ENCODE data around the gene SYT1. TPM values are rescaled to one million over a fixed set of nuclear protein-coding genes. Genes with fewer than 3 reads are reported as not detected.

SYT1 gene
- total RNA-seq, 1 experiment from 2014 or later: 44.9 TPM

DNA sequence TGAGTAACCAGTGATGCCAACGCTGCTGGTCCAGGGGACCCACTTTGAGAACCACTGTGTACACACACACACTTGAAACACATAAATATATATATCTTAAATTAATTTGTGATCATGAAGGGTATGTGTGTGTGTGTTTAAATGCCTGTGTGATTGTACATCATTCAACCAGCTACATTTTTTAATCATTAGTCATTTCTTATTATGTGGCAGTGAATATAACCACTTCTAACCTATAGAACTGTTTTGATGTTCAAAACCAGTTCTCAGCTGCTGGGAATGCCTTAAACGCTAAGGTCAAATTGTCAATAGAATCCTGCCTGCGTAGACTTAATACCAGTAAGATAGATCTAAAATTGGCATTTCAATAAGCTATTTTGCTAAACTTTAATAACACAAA is 330.0 kb downstream of the SYT1 start:
- ATAC-seq (no peak), DNase-seq (ENCODE audit: low read depth, low spot score) (no peak)
- Histone ChIP-seq H3K27ac (ENCODE audit: low read depth, low read length) (no peak overlapping the region), H3K36me3 (ENCODE audit: control insufficient read depth in 1 of 2, insufficient read depth in 2 of 2, low read length in 2 of 2) (no peaks in the 10 kb centered on the region), H2AFZ (ENCODE audit: low read depth, low read length, poor library complexity, severe bottlenecking) (no peak overlapping the region), H4K20me1 (ENCODE audit: insufficient read depth) (no peaks in the 10 kb centered on the region), H3K9ac (ENCODE audit: low read length) (no peak overlapping the region), H3K9me2 (ENCODE audit: insufficient read depth) (no peaks in the 10 kb centered on the region; the same call in 1 of the 2 replicates), H3K9me3 (ENCODE audit: control insufficient read depth in 1 of 2, insufficient read depth in 1 of 2, low read depth in 1 of 2, low read length in 2 of 2) (no peaks in the 10 kb centered on the region), H3K4me1 (ENCODE audit: control insufficient read depth in 1 of 2, insufficient read depth in 2 of 2, low read length in 2 of 2) (no peaks in the 10 kb centered on the region), H3K79me2 (ENCODE audit: insufficient read depth, low read length) (no peaks in the 10 kb centered on the region), H3K4me3 (replicated peaks in 1 of 2; ENCODE audit: low read depth in 1 of 2, low read length in 2 of 2) (no peak overlapping the region), H3K27me3 (ENCODE audit: insufficient read depth, low read length) (no peaks in the 10 kb centered on the region), H3K4me2 (ENCODE audit: low read length) (no peak overlapping the region)
- ChIA-PET RAD21 (ENCODE audit: low non-redundant PET in 1 of 2, low total read pairs in 2 of 2, uncharacterized antibody in 2 of 2, unreplicated experiment in 2 of 2) (no interaction called here), POLR2A (no interaction called here), CTCF (no interaction called here)
- BruUV-seq (replicated peaks): no TSS peak
- no peak for TF ChIP-seq EZH2 (IDR thresholded peaks at IDR 0.05)
- TF ChIP-seq, protein P1, sequence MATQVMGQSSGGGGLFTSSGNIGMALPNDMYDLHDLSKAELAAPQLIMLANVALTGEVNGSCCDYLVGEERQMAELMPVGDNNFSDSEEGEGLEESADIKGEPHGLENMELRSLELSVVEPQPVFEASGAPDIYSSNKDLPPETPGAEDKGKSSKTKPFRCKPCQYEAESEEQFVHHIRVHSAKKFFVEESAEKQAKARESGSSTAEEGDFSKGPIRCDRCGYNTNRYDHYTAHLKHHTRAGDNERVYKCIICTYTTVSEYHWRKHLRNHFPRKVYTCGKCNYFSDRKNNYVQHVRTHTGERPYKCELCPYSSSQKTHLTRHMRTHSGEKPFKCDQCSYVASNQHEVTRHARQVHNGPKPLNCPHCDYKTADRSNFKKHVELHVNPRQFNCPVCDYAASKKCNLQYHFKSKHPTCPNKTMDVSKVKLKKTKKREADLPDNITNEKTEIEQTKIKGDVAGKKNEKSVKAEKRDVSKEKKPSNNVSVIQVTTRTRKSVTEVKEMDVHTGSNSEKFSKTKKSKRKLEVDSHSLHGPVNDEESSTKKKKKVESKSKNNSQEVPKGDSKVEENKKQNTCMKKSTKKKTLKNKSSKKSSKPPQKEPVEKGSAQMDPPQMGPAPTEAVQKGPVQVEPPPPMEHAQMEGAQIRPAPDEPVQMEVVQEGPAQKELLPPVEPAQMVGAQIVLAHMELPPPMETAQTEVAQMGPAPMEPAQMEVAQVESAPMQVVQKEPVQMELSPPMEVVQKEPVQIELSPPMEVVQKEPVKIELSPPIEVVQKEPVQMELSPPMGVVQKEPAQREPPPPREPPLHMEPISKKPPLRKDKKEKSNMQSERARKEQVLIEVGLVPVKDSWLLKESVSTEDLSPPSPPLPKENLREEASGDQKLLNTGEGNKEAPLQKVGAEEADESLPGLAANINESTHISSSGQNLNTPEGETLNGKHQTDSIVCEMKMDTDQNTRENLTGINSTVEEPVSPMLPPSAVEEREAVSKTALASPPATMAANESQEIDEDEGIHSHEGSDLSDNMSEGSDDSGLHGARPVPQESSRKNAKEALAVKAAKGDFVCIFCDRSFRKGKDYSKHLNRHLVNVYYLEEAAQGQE (IDR thresholded peaks at IDR 0.05; ENCODE audit: low read depth): no peak
- TF ChIP-seq, protein P2, sequence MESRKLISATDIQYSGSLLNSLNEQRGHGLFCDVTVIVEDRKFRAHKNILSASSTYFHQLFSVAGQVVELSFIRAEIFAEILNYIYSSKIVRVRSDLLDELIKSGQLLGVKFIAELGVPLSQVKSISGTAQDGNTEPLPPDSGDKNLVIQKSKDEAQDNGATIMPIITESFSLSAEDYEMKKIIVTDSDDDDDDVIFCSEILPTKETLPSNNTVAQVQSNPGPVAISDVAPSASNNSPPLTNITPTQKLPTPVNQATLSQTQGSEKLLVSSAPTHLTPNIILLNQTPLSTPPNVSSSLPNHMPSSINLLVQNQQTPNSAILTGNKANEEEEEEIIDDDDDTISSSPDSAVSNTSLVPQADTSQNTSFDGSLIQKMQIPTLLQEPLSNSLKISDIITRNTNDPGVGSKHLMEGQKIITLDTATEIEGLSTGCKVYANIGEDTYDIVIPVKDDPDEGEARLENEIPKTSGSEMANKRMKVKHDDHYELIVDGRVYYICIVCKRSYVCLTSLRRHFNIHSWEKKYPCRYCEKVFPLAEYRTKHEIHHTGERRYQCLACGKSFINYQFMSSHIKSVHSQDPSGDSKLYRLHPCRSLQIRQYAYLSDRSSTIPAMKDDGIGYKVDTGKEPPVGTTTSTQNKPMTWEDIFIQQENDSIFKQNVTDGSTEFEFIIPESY (IDR thresholded peaks at IDR 0.05; ENCODE audit: extremely low read depth, insufficient replicate concordance, low read length): no peak
- intact Hi-C loops (cut with micrococcal nuclease): no loop called here

Data from HCT116 (cell line).